Suprapubic skin (tissue), 4 donors: Measurements from ENCODE around the gene MINAR2.

Experiments used
- EP300 ChIP-seq: sonication (generic); formaldehyde crosslinking; IDR thresholded peaks from one replicate; pipeline ENCODE4 v1.6.1; 2017; ENCODE audit warnings: antibody characterized with exemption
- POLR2A ChIP-seq, 2 donors: fragments of 450-650 bp; IDR thresholded peaks; one replicate each; pipeline ENCODE4 v1.6.1; 2017; ENCODE audit warnings: antibody characterized with exemption in 2 of 2, mild to moderate bottlenecking in 2 of 2, moderate library complexity in 2 of 2
- POLR2AphosphoS5 ChIP-seq, 3 donors: sonication (generic); formaldehyde crosslinking; IDR thresholded peaks; one replicate each; pipeline ENCODE4 v1.6.1; 2017; ENCODE audit warnings: antibody characterized with exemption in 3 of 3
- TF ChIP-seq, protein P1 (sequence below), 2 donors: fragments of 200-600 bp in 1 of 2; fragments of 450-650 bp in 1 of 2; sonication (generic) in 1 of 2; IDR thresholded peaks; one replicate each; pipeline ENCODE4 v1.5.1; 2016 to 2019; ENCODE audit warnings: antibody characterized with exemption in 2 of 2, mild to moderate bottlenecking in 1 of 2, moderate library complexity in 1 of 2

GRCh38 chr5:129716235-129716634 is 31.7 kb upstream of the MINAR2 start:
- TF ChIP-seq, protein P1, sequence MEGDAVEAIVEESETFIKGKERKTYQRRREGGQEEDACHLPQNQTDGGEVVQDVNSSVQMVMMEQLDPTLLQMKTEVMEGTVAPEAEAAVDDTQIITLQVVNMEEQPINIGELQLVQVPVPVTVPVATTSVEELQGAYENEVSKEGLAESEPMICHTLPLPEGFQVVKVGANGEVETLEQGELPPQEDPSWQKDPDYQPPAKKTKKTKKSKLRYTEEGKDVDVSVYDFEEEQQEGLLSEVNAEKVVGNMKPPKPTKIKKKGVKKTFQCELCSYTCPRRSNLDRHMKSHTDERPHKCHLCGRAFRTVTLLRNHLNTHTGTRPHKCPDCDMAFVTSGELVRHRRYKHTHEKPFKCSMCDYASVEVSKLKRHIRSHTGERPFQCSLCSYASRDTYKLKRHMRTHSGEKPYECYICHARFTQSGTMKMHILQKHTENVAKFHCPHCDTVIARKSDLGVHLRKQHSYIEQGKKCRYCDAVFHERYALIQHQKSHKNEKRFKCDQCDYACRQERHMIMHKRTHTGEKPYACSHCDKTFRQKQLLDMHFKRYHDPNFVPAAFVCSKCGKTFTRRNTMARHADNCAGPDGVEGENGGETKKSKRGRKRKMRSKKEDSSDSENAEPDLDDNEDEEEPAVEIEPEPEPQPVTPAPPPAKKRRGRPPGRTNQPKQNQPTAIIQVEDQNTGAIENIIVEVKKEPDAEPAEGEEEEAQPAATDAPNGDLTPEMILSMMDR (IDR thresholded peaks at IDR 0.05) = no peak
- TF ChIP-seq POLR2A (IDR thresholded peaks at IDR 0.05) (no peak), POLR2AphosphoS5 (IDR thresholded peaks at IDR 0.05) (no peak), EP300 (no peak)
